ENCODE measurements around the gene GPR84.

GRCh38 chr12:54351341-54351740 lies 12.9 kb downstream of the GPR84 start:
- TF ChIP-seq CTCF (IDR thresholded peaks at IDR 0.05) (no peak), POLR2A (IDR thresholded peaks at IDR 0.05) (no peak)
